ENCODE data around the gene TMTC3.

The TMTC3 gene

GRCh38 chr12:88237954-88238353 lies 95.8 kb downstream of the TMTC3 start:
- DNase-seq: no peak
- Histone ChIP-seq H3K27ac (no peak overlapping the region), H3K27me3 (no peaks in the 10 kb centered on the region), H3K4me1 (peaks cover 0 to 6% (median 0%) of the 10 kb centered on the region in 4 donors), H3K9me3 (no peaks in the 10 kb centered on the region), H3K36me3 (no peaks in the 10 kb centered on the region), H3K4me3 (no peak overlapping the region)
- no peak for TF ChIP-seq CTCF (IDR thresholded peaks at IDR 0.05)
- intact Hi-C loops (cut with DNase I; ENCODE audit: low total_unique reads): no loop called here

- intact Hi-C loops (cut with DNase I; ENCODE audit: low total_unique reads): no loop called here
- no peak for DNase-seq
- Histone ChIP-seq H3K9me3 (no peaks in the 10 kb centered on the region), H3K4me3 (no peak overlapping the region), H3K4me1 (peaks cover 0 to 6% (median 0%) of the 10 kb centered on the region in 4 donors), H3K27me3 (no peaks in the 10 kb centered on the region), H3K36me3 (no peaks in the 10 kb centered on the region), H3K27ac (no peak overlapping the region)
- TF ChIP-seq CTCF (IDR thresholded peaks at IDR 0.05): no peak
Measured at GRCh38 chr12:88238406-88238805, 96.3 kb downstream of the TMTC3 start.

DNA sequence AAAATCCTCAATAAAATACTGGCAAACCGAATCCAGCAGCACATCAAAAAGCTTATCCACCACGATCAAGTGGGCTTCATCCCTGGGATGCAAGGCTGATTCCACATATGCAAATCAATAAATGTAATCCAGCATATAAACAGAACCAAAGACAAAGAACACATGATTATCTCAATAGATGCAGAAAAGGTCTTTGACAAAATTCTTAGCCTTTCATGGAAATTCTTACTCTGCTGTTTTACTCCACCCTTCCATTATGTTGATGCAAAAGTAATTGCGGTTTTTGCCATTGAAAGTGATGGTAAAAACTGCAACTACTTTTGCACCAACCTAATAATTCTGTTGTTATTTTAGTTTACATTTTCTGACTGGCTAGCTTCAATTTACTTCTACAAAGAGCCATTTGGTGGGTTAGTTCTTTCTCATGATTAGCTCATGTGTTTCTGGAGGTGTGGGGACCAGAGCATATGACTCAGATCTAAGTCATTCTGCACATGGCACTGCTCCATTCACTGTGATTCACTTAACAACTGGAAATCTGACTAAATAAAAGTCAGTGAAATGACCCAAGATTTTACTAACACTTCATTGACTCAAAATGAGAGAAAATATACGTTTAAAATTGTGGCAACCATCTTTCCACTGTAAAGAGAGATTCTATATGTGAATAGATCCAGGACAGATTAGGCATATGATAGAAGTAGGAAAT lies 99.9 kb downstream of the TMTC3 start:
- DNase-seq: peak in 1 of 2 donors; percentile 59
- intact Hi-C loops (cut with DNase I; ENCODE audit: low total_unique reads): no loop called here

DNA sequence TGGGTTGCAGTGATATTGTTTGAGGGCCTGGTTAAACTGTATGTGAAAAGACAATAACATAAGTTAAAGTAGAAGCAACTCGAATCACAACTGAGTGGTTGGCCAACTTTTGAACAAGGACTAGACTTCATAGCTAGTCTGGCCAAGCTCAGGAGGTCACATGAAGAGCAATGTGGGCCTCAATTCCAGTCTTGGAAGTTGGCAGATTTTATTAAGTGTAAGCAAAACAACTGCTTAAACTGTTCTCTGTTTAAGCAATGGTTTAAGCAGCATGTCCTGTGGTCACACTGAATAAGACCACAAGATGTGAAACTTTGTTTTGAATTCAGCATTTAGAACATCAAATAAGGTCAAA lies 100.4 kb downstream of the TMTC3 start:
- Histone ChIP-seq H3K9me3 (no peaks in the 10 kb centered on the region), H3K4me3 (no peak overlapping the region), H3K4me1 (peaks cover 0 to 11% (median 0%) of the 10 kb centered on the region in 4 donors), H3K27me3 (no peaks in the 10 kb centered on the region), H3K27ac (peak overlapping the region; percentile 31 to 49), H3K36me3 (no peaks in the 10 kb centered on the region)
- no peak for TF ChIP-seq CTCF (IDR thresholded peaks at IDR 0.05)
- DNase-seq: no peak
- intact Hi-C loops (cut with DNase I; ENCODE audit: low total_unique reads): no loop called here

More for the DNA sequence above, 99.9 kb downstream of the TMTC3 start:
- Histone ChIP-seq H3K4me3 (no peak overlapping the region), H3K36me3 (no peaks in the 10 kb centered on the region), H3K27ac (peak overlapping the region in 1 of 2 donors; percentile 49), H3K27me3 (no peaks in the 10 kb centered on the region), H3K4me1 (peaks cover 0 to 7% (median 0%) of the 10 kb centered on the region in 4 donors), H3K9me3 (no peaks in the 10 kb centered on the region)
- no peak for TF ChIP-seq CTCF (IDR thresholded peaks at IDR 0.05)

GRCh38 chr12:88242939-88243338 lies 100.8 kb downstream of the TMTC3 start:
- TF ChIP-seq CTCF (IDR thresholded peaks at IDR 0.05): no peak
- no peak for DNase-seq
- no peaks in the 10 kb centered on the region for H3K9me3 ChIP-seq
- peak overlapping the region; percentile 31 to 49 for H3K27ac ChIP-seq
- no peaks in the 10 kb centered on the region for H3K27me3 ChIP-seq
- no peaks in the 10 kb centered on the region for H3K36me3 ChIP-seq
- peaks cover 0 to 11% (median 0%) of the 10 kb centered on the region in 4 donors for H3K4me1 ChIP-seq
- intact Hi-C loops (cut with DNase I; ENCODE audit: low total_unique reads): no loop called here
- no peak overlapping the region for H3K4me3 ChIP-seq

Measured in tibial artery (tissue), 4 donors.